Caco-2 (cell line): Measurements from ENCODE around the gene ARX. TPM values are rescaled to one million over a fixed set of nuclear protein-coding genes. Genes with fewer than 3 reads are reported as not detected.

Source experiments
- BruUV-seq: library from RNA; stranded (reverse); fragments of 400-500 nt; replicated peaks from 2 replicates; lab custom pipeline; 2021; lab: Mats Ljungman, UMichigan
- CTCF ChIA-PET: fragments of 300-600 bp; sonication (Branson Sonifier 250); formaldehyde crosslinking; loops from one replicate; lab custom pipeline; 2022; ENCODE audit warnings: antibody characterized with exemption; lab: Charles Lee
- POLR2A ChIA-PET: fragments of 300-600 bp; sonication (Branson Sonifier 250); formaldehyde crosslinking; loops from one replicate; lab custom pipeline; 2022; ENCODE audit warnings: antibody characterized with exemption; lab: Charles Lee
- DNase-seq, 2 experiments: peaks; one replicate each; pipeline versions ENCODE4 v3.0.0 to v3.0.0-alpha.2; 2020 to 2022
- H3K27me3 ChIP-seq: replicated peaks from 2 replicates; pipeline ENCODE4 v1.6.0; 2011; ENCODE audit warnings: low read length; ENCODE audit not compliant: control insufficient read depth, insufficient read depth
- H3K36me3 ChIP-seq: 2 replicates; pipeline ENCODE4 v1.5.1; 2011; ENCODE audit warnings: low read length; ENCODE audit not compliant: control insufficient read depth, insufficient read depth
- H3K4me1 ChIP-seq: fragments of 250-450 bp; sonication (Bioruptor Pico); 2 replicates; pipeline ENCODE4 v1.5.1; 2020; ENCODE audit warnings: mild to moderate bottlenecking
- H3K4me3 ChIP-seq: 2 replicates; pipeline ENCODE4 v1.5.1; 2011; ENCODE audit warnings: low read depth, mild to moderate bottlenecking, control low read depth, low read length
- H3K9me3 ChIP-seq: fragments of 250-450 bp; sonication (Bioruptor Pico); 2 replicates; pipeline ENCODE4 v1.5.1; 2020; ENCODE audit warnings: mild to moderate bottlenecking, moderate library complexity
- H3K27ac Mint-ChIP-seq: one replicate; pipeline ENCODE4 v1.8.0; 2022; ENCODE audit warnings: mixed read lengths; ENCODE audit not compliant: unreplicated experiment
- H3K27me3 Mint-ChIP-seq: one replicate; pipeline ENCODE4 v1.8.0; 2022; ENCODE audit warnings: mixed read lengths; ENCODE audit not compliant: insufficient read depth, unreplicated experiment
- H3K36me3 Mint-ChIP-seq: one replicate; pipeline ENCODE4 v1.8.0; 2022; ENCODE audit warnings: mild to moderate bottlenecking, mixed read lengths; ENCODE audit not compliant: insufficient read depth, unreplicated experiment
- H3K4me1 Mint-ChIP-seq: one replicate; pipeline ENCODE4 v1.8.0; 2022; ENCODE audit warnings: low read depth, mixed read lengths; ENCODE audit not compliant: unreplicated experiment
- H3K4me3 Mint-ChIP-seq: one replicate; pipeline ENCODE4 v1.8.0; 2022; ENCODE audit warnings: mild to moderate bottlenecking, moderate library complexity, mixed read lengths; ENCODE audit not compliant: unreplicated experiment
- H3K9me3 Mint-ChIP-seq: one replicate; pipeline ENCODE4 v1.8.0; 2022; ENCODE audit warnings: mixed read lengths; ENCODE audit not compliant: unreplicated experiment
- CTCF ChIP-seq, 2 experiments: fragments of 200-600 bp in 1 of 2; IDR thresholded peaks; 1 replicate in 1 of 2; 2 replicates in 1 of 2; pipeline versions ENCODE4 v1.5.1 to v1.8.0; 2011 to 2022; ENCODE audit warnings: antibody characterized with exemption in 1 of 2, control low read depth in 1 of 2, inconsistent platforms in 1 of 2, low read depth in 1 of 2, low read length in 1 of 2, mild to moderate bottlenecking in 1 of 2, moderate library complexity in 1 of 2; ENCODE audit not compliant: insufficient read depth in 1 of 2, severe bottlenecking in 1 of 2, unreplicated experiment in 1 of 2
- intact Hi-C: fragments of 100-400 bp; cut with micrococcal nuclease; formaldehyde crosslinking; loops from one replicate; pipeline ENCODE4 v1.10.0; 2022; ENCODE audit not compliant: unreplicated experiment
- total RNA-seq: library from RNA; stranded (reverse); gene quantifications from 2 replicates; pipeline ENCODE4 v1.2.3, GENCODE V29; 2022

The ARX gene
- total RNA-seq, 1 experiment from 2014 or later: 0.52 TPM

DNA sequence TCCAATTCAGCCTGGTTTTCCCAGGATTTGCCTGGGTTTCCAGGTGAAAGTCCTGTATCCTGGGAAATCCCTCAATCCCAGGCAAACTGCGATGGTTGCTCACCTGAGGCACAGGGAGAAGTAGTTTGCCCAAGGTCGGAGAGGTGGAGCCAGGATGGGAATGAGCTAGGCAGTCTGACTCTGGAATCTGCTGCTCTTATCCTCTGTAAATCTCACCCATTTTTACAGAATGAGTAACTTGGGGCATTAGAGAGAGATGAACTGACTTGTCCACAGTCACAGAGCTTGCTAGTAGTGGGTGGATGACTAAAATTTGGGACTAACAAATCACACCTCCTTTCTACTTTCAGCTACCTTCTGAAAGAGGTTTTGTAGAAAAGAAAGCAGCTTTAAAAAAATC lies 9.8 kb upstream of the ARX start:
- Mint-ChIP-seq H3K36me3 (no peaks in the 10 kb centered on the region), H3K4me1 (no peaks in the 10 kb centered on the region), H3K4me3 (no peak overlapping the region), H3K9me3 (no peaks in the 10 kb centered on the region), H3K27ac (no peak overlapping the region), H3K27me3 (peaks cover 20% of the 10 kb centered on the region)
- no peaks in the 10 kb centered on the region for H3K27me3 ChIP-seq
- POLR2A ChIA-PET: no interaction called here
- TF ChIP-seq CTCF (IDR thresholded peaks at IDR 0.05; ENCODE audit: insufficient read depth in 1 of 2, low read depth in 1 of 2, low read length in 1 of 2, severe bottlenecking in 1 of 2, unreplicated experiment in 1 of 2): no peak
- no peaks in the 10 kb centered on the region for H3K36me3 ChIP-seq
- H3K9me3 ChIP-seq: no peaks in the 10 kb centered on the region
- intact Hi-C loops: no loop called here
- no peak overlapping the region for H3K4me3 ChIP-seq
- no peaks in the 10 kb centered on the region for H3K4me1 ChIP-seq
- CTCF ChIA-PET: no interaction called here
- DNase-seq: no peak
- no TSS peak for BruUV-seq

DNA sequence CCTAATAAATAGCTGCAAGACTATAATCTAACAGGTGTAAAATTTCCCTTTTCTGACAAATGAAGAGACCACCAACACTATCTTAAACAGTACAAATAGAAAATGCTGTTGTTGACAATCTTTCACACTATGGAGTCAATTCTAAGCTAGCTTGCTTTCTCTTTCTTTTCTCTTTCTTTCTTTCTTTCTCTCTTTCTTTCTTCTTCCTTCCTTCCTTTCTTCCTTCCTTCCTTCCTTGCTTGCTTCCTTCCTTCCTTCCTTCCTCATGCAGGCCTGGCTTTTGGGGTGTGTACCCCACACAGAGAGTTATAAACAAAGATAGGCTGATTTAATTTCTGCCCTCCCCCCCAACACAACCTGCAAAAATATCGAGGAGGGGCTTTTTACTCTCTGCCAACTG lies 8.1 kb upstream of the ARX start:
- no TSS peak for BruUV-seq
- DNase-seq: no peak
- no peaks in the 10 kb centered on the region for H3K4me1 Mint-ChIP-seq
- no peaks in the 10 kb centered on the region; the same call in 1 of the 2 replicates for H3K27me3 ChIP-seq
- no peak overlapping the region for H3K27ac Mint-ChIP-seq
- no peak overlapping the region for H3K4me3 Mint-ChIP-seq
- H3K4me1 ChIP-seq: no peaks in the 10 kb centered on the region
- intact Hi-C loops: loop anchor here (5.0 kb wide), 1 partner anchor 118 kb away; no protein-coding TSS in a partner anchor
- no peak overlapping the region for H3K4me3 ChIP-seq
- peaks cover 26% of the 10 kb centered on the region for H3K27me3 Mint-ChIP-seq
- H3K36me3 ChIP-seq: no peaks in the 10 kb centered on the region
- POLR2A ChIA-PET: no interaction called here
- no peaks in the 10 kb centered on the region for H3K9me3 Mint-ChIP-seq
- H3K36me3 Mint-ChIP-seq: no peaks in the 10 kb centered on the region
- no peak for TF ChIP-seq CTCF (IDR thresholded peaks at IDR 0.05; ENCODE audit: insufficient read depth in 1 of 2, low read depth in 1 of 2, low read length in 1 of 2, severe bottlenecking in 1 of 2, unreplicated experiment in 1 of 2)
- no peaks in the 10 kb centered on the region for H3K9me3 ChIP-seq
- CTCF ChIA-PET: no interaction called here

- H3K4me1 Mint-ChIP-seq: no peaks in the 10 kb centered on the region
- H3K27me3 Mint-ChIP-seq: peaks cover 28% of the 10 kb centered on the region
- H3K36me3 ChIP-seq: no peaks in the 10 kb centered on the region
- DNase-seq: no peak
- peaks cover 1% of the 10 kb centered on the region for H3K36me3 Mint-ChIP-seq
- no peaks in the 10 kb centered on the region; the same call in 1 of the 2 replicates for H3K27me3 ChIP-seq
- intact Hi-C loops: loop anchor here (5.0 kb wide), 1 partner anchor 120 kb away; no protein-coding TSS in a partner anchor
- POLR2A ChIA-PET: no interaction called here
- no TSS peak for BruUV-seq
- CTCF ChIA-PET: no interaction called here
- no peak overlapping the region for H3K4me3 ChIP-seq
- H3K9me3 ChIP-seq: no peaks in the 10 kb centered on the region
- no peak overlapping the region for H3K4me3 Mint-ChIP-seq
- H3K9me3 Mint-ChIP-seq: no peaks in the 10 kb centered on the region
- no peak for TF ChIP-seq CTCF (IDR thresholded peaks at IDR 0.05; ENCODE audit: insufficient read depth in 1 of 2, low read depth in 1 of 2, low read length in 1 of 2, severe bottlenecking in 1 of 2, unreplicated experiment in 1 of 2)
- no peaks in the 10 kb centered on the region for H3K4me1 ChIP-seq
- H3K27ac Mint-ChIP-seq: no peak overlapping the region
Observed at GRCh38 chrX:25022499-25023325, 6.9 kb upstream of the ARX start.
